GM12878 (cell line): Measurements from ENCODE around the gene SECISBP2. TPM values are rescaled to one million over a fixed set of nuclear protein-coding genes. Genes with fewer than 3 reads are reported as not detected.

Source experiments
- ATAC-seq: fragments of 200-7000 bp; cut with Tn5 transposase; 3 replicates; pipeline ENCODE4 v1.9.1; 2020; ENCODE audit warnings: mild to moderate bottlenecking, moderate library complexity
- BruUV-seq: library from RNA; stranded (reverse); fragments of 400-500 nt; replicated peaks from 2 replicates; lab custom pipeline; 2021; lab: Mats Ljungman, UMichigan
- CTCF ChIA-PET: fragments of 300-600 bp; sonication (Branson Sonifier 250); formaldehyde crosslinking; extraction: SDS; loops from one replicate; lab custom pipeline; 2021; ENCODE audit warnings: inconsistent platforms; lab: Yijun Ruan, JAX
- POLR2A ChIA-PET: fragments of 350-600 bp; formaldehyde crosslinking; extraction: SDS; loops from one replicate; lab custom pipeline; 2021; ENCODE audit warnings: inconsistent platforms; lab: Charles Lee
- RAD21 ChIA-PET: fragments of 300-600 bp; sonication (Branson Sonifier 250); formaldehyde crosslinking; loops from one replicate; lab custom pipeline; 2023; ENCODE audit warnings: antibody characterized with exemption; ENCODE audit not compliant: unreplicated experiment; lab: Charles Lee
- SMC1A ChIA-PET: fragments of 300-600 bp; sonication (Branson Sonifier 250); formaldehyde crosslinking; loops from one replicate; lab custom pipeline; 2023; ENCODE audit not compliant: unreplicated experiment, uncharacterized antibody; lab: Charles Lee
- DNase-seq: peaks from one replicate; pipeline ENCODE4 v3.0.0-alpha.2; 2011; ENCODE audit warnings: low read depth, low spot score
- FAIRE-seq: peaks from 3 replicates; lab custom pipeline; 2011; peaks lifted over from hg19 to GRCh38; lab: Jason Lieb, UNC
- H2AFZ ChIP-seq: 2 replicates; pipeline ENCODE4 v1.6.0; 2011; ENCODE audit warnings: low read depth, low read length, control low read depth; ENCODE audit not compliant: control insufficient read depth
- H3K27ac ChIP-seq: 2 replicates; pipeline ENCODE4 v1.5.1; 2011; ENCODE audit warnings: control low read depth; ENCODE audit not compliant: control insufficient read depth, insufficient read depth
- H3K27me3 ChIP-seq, 2 experiments: replicated peaks in 1 of 2; 2 replicates each; pipeline versions ENCODE4 v1.6.0 to v1.6.1; 2011; ENCODE audit warnings: low read length in 1 of 2; ENCODE audit not compliant: control insufficient read depth in 2 of 2, insufficient read depth in 2 of 2
- H3K36me3 ChIP-seq, 2 experiments: 2 replicates each; pipeline ENCODE4 v1.5.1; 2011; ENCODE audit warnings: low read length in 1 of 2; ENCODE audit not compliant: control insufficient read depth in 2 of 2, insufficient read depth in 2 of 2
- H3K4me1 ChIP-seq: 2 replicates; pipeline ENCODE4 v1.6.1; 2011; ENCODE audit warnings: mild to moderate bottlenecking, low read length, moderate library complexity, mixed read lengths; ENCODE audit not compliant: control insufficient read depth, insufficient read depth
- H3K4me2 ChIP-seq: 2 replicates; pipeline ENCODE4 v1.6.0; 2011; ENCODE audit warnings: control low read depth; ENCODE audit not compliant: control insufficient read depth, insufficient read depth
- H3K4me3 ChIP-seq: fragments of 200-600 bp; sonication (generic); 2 replicates; pipeline ENCODE4 v1.5.1; 2016
- H3K79me2 ChIP-seq: 2 replicates; pipeline ENCODE4 v1.6.0; 2011; ENCODE audit warnings: low read length; ENCODE audit not compliant: control insufficient read depth, insufficient read depth
- H3K9ac ChIP-seq: 2 replicates; pipeline ENCODE4 v1.8.0; 2011; ENCODE audit warnings: low read length, control low read depth, mixed read lengths; ENCODE audit not compliant: control insufficient read depth, insufficient read depth
- H3K9me3 ChIP-seq: replicated peaks from 3 replicates; pipeline ENCODE4 v1.5.1; 2011; ENCODE audit warnings: mild to moderate bottlenecking, low read length; ENCODE audit not compliant: control insufficient read depth, insufficient read depth
- H4K20me1 ChIP-seq: 2 replicates; pipeline ENCODE4 v1.6.0; 2011; ENCODE audit not compliant: control insufficient read depth, insufficient read depth
- ATF7 ChIP-seq: fragments of 450-650 bp; IDR thresholded peaks from 2 replicates; pipeline ENCODE4 v1.6.1; 2016; ENCODE audit warnings: low read depth, mild to moderate bottlenecking
- DPF2 ChIP-seq: fragments of 450-650 bp; IDR thresholded peaks from 2 replicates; pipeline ENCODE4 v1.6.1; 2017; ENCODE audit warnings: mild to moderate bottlenecking
- IKZF1 ChIP-seq: fragments of 450-650 bp; conservative IDR thresholded peaks from 2 replicates; pipeline ENCODE4 v1.6.1; 2017; ENCODE audit warnings: antibody characterized with exemption, mild to moderate bottlenecking
- MAX ChIP-seq: IDR thresholded peaks from 2 replicates; pipeline ENCODE4 v1.6.1; 2012; ENCODE audit warnings: low read depth, low read length, improper control_type of control experiment
- MEF2A ChIP-seq: IDR thresholded peaks from 2 replicates; pipeline ENCODE4 v1.6.1; 2011; ENCODE audit warnings: low read depth, mild to moderate bottlenecking, low read length, moderate library complexity; ENCODE audit not compliant: insufficient read depth
- MLLT1 ChIP-seq: fragments of 450-650 bp; IDR thresholded peaks from 2 replicates; pipeline ENCODE4 v1.6.1; 2016; ENCODE audit warnings: mild to moderate bottlenecking
- MXI1 ChIP-seq: fragments of 150-350 bp; IDR thresholded peaks from 2 replicates; pipeline ENCODE4 v1.6.1; 2011; ENCODE audit warnings: low read depth, mild to moderate bottlenecking, inconsistent platforms, low read length, improper control_type of control experiment
- SIX5 ChIP-seq: IDR thresholded peaks from 2 replicates; pipeline ENCODE4 v1.6.1; 2011; ENCODE audit warnings: mild to moderate bottlenecking, low read depth, low read length, moderate library complexity; ENCODE audit not compliant: severe bottlenecking
- SMC3 ChIP-seq: IDR thresholded peaks from 2 replicates; pipeline ENCODE4 v1.6.1; 2011; ENCODE audit warnings: low read length, improper control_type of control experiment, borderline replicate concordance
- SP1 ChIP-seq: IDR thresholded peaks from one replicate; pipeline ENCODE4 v1.6.1; 2011; ENCODE audit warnings: low read depth, low read length
- STAT3 ChIP-seq: IDR thresholded peaks from 2 replicates; pipeline ENCODE4 v1.6.1; 2011; ENCODE audit warnings: low read depth, low read length, improper control_type of control experiment
- SUPT20H ChIP-seq: IDR thresholded peaks from 2 replicates; pipeline ENCODE4 v1.6.1; 2011; ENCODE audit warnings: low read depth, mild to moderate bottlenecking, low read length, moderate library complexity, borderline replicate concordance; ENCODE audit not compliant: control insufficient read depth
- TAF1 ChIP-seq: IDR thresholded peaks from 2 replicates; pipeline ENCODE4 v1.6.1; 2011; ENCODE audit warnings: mild to moderate bottlenecking, low read depth, low read length, borderline replicate concordance
- TARDBP ChIP-seq: IDR thresholded peaks from 2 replicates; pipeline ENCODE4 v1.6.1; 2016; ENCODE audit warnings: borderline replicate concordance
- WGBS: methylation state at CpG from one replicate; pipeline ENCODE4 v1.1.6; 2016; ENCODE audit warnings: low lambda C conversion rate; ENCODE audit not compliant: insufficient replicate concordance, insufficient coverage; ENCODE audit errors: missing lambda C conversion rate; 5-methylcytosine and 5-hydroxymethylcytosine counted together
- in situ Hi-C: fragments of 300-500 bp; cut with MboI; formaldehyde crosslinking; loops from 9 replicates; pipeline ENCODE4 v1.14.3; 2018; ENCODE audit warnings: mixed read lengths
- intact Hi-C: fragments of 100-400 bp; cut with micrococcal nuclease; formaldehyde crosslinking; loops from one replicate; pipeline ENCODE4 v1.14.2; 2022; ENCODE audit not compliant: unreplicated experiment
- polyA plus RNA-seq, 11 experiments: library from polyadenylated mRNA; depleted of rRNA in 4 of 11; unstranded in 6 of 11; stranded (reverse) in 5 of 11; fragments of >200 nt; fragmentation: Nextera tagmentation in 4 of 11; fragmentation: Illumina TruSeq in 1 of 11; extraction: Ambion mirVana in 4 of 11; extraction: Trizol in 1 of 11; gene quantifications; 1 replicate in 1 of 11; 2 replicates in 10 of 11; pipeline versions ENCODE4 v1.2.1 to v1.2.3, GENCODE V29; 2011 to 2016; ENCODE audit warnings: inconsistent platforms in 2 of 11, missing spikeins in 2 of 11, low read depth in 1 of 11
- total RNA-seq, 4 experiments: library from RNA; depleted of rRNA in 3 of 4; stranded (reverse); fragments of >200 nt in 3 of 4; fragmentation: Illumina TruSeq in 1 of 4; extraction: Trizol in 1 of 4; gene quantifications; 2 replicates each; pipeline versions ENCODE4 v1.2.1 to v1.2.3, GENCODE V29; 2013 to 2021
- TF ChIP-seq, protein P1 (sequence below): fragments of 450-650 bp; IDR thresholded peaks from 2 replicates; pipeline ENCODE4 v1.6.1; 2016; ENCODE audit warnings: mild to moderate bottlenecking

SECISBP2 gene
- total and polyA plus RNA-seq, 10 of the 15 experiments (the other 5 are each of a cell fraction or from before 2014, with no cell fraction given), result 4.6 to 50.5 (median 31.9) TPM

DNA sequence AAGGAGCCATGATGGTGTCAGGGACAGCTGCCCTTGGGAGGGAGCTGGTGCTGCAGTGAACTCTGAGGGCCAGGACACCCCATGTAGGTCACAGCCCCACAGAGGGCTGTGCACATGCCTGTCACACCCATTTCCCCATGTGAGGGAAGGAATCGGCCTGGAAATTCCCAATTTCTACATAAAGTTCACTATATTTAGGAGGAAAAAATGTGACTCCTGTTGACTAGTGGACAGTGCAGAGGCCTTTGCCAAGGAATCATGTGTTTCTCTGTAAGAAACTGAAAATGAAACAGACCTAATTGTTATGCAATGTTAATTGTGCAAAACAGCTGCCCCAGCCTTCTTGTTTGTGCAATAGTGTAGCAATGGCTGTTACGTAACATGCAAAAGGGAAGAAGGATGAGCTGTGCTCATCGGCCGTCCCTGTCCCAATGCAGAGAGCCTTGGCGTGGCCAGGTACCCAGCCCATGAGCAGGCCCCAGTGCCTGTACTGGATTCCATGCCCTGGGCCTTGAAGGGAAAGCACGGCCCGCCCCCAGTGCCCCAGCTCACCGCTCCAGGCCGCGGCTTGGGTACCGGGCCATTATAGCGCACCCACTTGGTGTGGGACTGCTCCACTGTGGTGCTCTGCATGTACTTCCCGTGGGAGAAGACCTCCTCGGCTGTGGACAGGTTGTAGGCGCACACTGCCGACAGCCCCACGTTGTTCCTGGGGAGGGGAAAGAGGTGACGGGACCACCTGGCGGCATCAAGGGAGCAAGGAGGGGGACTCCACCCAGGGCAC is 70.0 kb downstream of the SECISBP2 start:
- H3K4me3 ChIP-seq, result no peak overlapping the region
- intact Hi-C loops (no loop called here), in situ Hi-C loops (no loop called here)
- no peak overlapping the region for H3K27ac ChIP-seq
- no peaks in the 10 kb centered on the region for H3K4me1 ChIP-seq
- ATAC-seq (no peak; the same call in 2 of the 3 replicates), DNase-seq (no peak), FAIRE-seq (no peak)
- ChIA-PET CTCF (interaction anchor here (1.0 to 1.5 kb wide), 2 partner anchors 161 to 206 kb away, joined by 3 to 7 read pairs; no protein-coding TSS in a partner anchor), RAD21 (no interaction called here), SMC1A (interaction anchor here (0.8 kb wide), 1 partner anchor 160 kb away, joined by 3 read pairs; no protein-coding TSS in a partner anchor), POLR2A (no interaction called here)
- H2AFZ ChIP-seq, result no peak overlapping the region
- no peaks in the 10 kb centered on the region for H3K79me2 ChIP-seq
- no peak overlapping the region for H3K9ac ChIP-seq
- TF ChIP-seq SIX5 (no peak), STAT3 (no peak), MLLT1 (no peak), IKZF1 (no peak), MXI1 (no peak), TARDBP (no peak), MEF2A (no peak), TAF1 (no peak), SMC3 (no peak), MAX (no peak), SP1 (no peak), ATF7 (no peak), DPF2 (no peak), SUPT20H (no peak)
- TF ChIP-seq, protein P1, sequence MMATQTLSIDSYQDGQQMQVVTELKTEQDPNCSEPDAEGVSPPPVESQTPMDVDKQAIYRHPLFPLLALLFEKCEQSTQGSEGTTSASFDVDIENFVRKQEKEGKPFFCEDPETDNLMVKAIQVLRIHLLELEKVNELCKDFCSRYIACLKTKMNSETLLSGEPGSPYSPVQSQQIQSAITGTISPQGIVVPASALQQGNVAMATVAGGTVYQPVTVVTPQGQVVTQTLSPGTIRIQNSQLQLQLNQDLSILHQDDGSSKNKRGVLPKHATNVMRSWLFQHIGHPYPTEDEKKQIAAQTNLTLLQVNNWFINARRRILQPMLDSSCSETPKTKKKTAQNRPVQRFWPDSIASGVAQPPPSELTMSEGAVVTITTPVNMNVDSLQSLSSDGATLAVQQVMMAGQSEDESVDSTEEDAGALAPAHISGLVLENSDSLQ, result no peak
- no TSS peak for BruUV-seq
- no peaks in the 10 kb centered on the region for H3K9me3 ChIP-seq
- no peaks in the 10 kb centered on the region for H4K20me1 ChIP-seq
- H3K4me2 ChIP-seq, result no peak overlapping the region
- H3K27me3 ChIP-seq, result no peaks in the 10 kb centered on the region
- peaks cover 59 to 80% of the 10 kb centered on the region in 2 experiments for H3K36me3 ChIP-seq
- 84% methylated on average over 19 of the region's 19 CpGs for WGBS
